DMS153 (cell line): ENCODE results near the gene AUP1.

ENCODE experiments used
- DNase-seq: peaks from one replicate; lab custom pipeline; 2025; lab: John Stamatoyannopoulos, UW

Gene AUP1

DNA sequence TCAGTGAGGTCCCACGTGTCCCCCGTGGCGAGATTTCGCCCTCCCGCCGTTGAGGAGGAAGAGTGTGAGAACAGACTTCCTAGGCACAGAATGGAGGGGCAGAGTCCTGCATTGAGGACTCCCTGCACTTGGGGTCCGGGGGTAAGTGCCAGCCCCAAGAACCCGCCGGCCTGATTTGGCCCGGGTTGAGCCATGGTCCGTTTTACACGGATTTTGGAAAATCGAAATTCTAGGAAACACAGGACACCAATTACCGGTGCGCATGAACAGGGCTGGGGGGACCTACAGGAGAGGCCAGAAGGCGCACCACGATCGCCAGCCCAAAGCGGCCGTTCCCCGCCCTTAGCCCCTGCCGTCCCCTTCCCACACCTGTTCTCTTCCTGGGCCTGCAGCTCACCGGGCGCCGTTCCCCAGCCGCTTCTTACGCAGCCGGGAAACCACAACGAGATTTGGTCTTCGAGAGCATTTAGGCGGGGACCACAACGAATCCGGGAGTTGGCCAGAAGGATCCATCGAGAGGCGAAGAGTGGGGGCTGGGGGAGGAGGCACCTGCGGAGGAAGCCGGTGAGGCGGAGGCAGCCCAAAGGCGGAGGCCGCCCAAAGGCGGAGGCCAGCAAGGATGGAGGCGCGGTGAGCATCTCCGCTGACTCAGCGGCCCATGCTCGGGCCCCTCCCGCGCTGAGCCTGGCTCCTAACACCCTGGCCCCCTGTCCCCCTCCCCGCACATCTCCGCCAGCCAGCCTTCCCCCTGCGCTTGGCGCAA lies 15.7 kb downstream of the AUP1 start:
- no peak for DNase-seq

DNA sequence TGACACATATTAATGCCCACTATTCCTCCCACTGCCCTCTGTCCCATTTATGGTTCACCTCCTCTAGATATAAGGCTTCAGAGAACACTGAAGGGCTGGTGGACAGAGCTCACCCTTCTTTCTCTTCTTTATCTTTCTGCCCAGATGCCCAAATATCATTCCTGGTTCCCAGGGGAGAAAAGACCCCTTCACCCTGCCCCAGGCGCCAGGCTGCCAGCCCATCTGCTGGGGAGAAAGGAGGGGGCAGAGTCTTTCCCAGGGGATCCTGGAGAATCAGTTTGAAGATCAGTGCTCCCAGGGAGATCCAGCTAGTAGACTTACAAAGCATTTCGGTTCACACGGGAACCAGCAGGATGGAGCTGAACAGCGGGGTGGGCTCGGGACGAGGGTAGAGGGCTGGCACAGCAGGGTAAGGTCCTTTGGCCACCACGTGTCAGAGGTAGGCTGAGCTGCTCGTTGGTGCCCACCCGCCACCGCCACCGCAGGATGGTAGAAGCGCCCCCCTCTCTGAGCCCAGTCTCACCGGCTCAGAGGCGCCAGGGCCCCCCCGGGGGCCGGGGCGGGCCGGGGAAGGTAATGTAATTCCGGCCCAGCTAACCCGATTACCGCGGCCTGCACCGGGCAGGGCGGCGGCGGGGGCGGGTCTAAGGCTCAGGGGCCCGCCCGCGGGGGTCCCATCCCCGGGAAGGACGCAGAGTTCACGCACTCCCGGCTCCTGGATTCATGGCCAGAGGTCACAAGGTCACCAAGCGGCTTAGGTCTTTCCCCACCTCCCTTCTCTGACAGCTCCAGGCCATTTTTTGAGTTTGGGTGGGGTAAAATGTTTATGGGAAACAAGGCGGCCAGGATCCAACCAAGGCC lies 16.5 kb downstream of the AUP1 start:
- DNase-seq = no peak

GRCh38 chr2:74511104-74511989 lies 18.2 kb downstream of the AUP1 start:
- DNase-seq = no peak

- DNase-seq = no peak
These were observed 19.2 kb downstream of the AUP1 start for GRCh38 chr2:74510272-74510671.

- no peak for DNase-seq
These were observed 21.5 kb downstream of the AUP1 start for GRCh38 chr2:74507926-74508520.

- DNase-seq = peak; percentile 98
These were observed 22.2 kb downstream of the AUP1 start, which contains the start of gene PCGF1 for GRCh38 chr2:74507145-74507925. Gene PCGF1 (minus strand): TSS chr2:74507695. CDS start chr2:74507668, 27 bp downstream.

DNA sequence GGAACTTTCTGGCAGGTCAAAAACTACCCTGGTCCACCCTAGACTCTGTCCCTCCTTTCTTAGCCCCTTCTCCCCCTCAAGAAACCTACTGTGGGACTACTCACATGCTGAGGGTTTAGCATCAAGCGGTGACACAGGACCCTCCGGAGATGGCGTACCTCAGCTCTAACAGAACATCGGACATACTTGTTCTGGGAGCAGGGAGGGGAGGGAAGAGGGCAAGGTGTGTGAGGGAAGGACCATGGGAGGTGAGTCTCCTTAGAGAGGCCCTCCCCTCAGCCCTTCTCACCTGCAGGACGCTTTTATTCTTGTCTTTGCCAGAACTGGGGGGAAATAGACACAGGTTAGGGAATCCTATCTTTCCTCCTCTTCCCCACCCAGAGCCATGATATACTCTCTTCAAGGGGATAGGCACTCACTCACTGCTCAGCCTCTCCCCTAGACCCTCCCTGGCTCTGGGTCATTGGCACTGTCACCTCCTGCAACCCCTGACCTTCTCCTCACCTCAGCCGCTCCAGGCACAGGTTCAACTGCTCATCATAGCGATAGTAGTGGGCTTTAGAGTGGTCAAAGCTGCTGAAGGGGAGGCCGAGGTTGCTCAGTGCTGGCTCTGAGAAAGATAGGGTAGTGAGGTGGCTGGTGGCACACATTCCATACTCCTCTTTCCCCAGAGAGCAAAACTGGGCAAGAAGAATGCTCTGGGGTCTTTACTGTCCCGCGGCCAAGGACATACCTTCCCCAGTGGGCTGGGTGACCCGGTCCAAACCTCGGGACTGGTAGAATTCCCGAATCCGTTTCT lies 23.9 kb downstream of the AUP1 start:
- no peak for DNase-seq

DNA sequence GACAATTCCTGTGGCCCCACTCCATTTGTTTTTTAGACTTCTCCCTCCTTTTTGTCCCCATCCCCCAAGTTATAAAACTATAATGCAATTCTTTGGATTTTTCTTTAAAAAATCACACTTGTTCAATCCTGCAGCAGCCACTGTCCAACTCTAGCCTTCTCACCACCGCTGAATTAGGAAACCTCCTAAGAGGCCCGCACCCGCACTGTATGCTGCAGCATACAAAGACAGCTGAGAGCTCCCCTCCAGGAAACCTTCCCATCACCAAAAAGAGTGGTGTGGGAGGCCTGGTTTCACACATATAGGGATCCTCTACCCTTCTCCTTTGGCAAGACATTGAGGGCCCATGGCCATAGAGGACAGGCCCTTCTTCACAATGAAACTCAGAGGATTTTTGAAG lies 24.9 kb downstream of the AUP1 start:
- DNase-seq = no peak

DNA sequence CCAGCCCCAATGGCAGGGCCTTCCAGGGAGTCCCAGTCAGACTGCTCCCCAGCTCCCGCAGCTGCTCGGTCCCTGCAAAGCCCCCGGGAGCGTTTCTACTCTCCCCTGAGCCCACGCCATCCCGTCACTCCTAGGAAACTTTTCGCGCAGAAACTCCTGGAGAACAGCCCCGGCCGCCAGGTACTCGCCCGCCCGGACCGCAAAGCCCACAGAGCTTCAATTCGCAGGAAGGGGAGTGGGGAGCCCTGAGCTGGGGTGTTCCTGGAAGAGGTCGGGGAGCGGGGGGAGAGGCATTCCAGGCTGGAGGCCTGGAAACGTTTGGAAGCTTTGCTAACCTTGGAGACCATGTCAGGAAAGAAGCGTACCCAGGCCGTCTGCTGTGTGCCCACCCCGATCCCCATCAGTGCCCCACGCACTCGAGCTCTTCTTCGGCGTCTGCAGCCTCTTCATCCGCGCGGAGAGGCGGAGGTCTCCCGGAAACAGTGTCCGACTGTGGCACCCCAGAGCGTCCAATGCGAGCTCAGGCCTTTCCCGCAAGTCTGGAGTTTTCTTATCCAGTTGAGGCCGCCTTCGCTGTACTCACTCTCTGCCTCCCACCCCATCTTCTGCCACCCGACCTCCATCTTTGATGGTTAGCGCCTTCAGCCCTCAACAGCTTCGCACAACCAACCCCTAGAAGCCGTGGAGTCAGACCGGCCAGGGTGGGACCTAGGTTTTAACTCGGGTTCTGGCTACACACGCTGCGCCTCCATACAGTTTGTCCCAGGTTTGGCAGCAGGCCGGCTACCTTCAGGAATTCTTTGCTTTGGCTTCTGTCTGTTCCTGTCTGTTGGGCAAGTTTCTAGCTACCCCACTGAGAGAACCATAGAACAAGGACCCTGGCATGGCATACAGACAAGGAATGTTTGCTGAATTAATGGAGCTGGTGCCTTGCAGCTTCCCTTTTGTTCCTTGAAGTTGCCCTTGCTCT lies 25.7 kb downstream of the AUP1 start:
- DNase-seq = no peak

DNA sequence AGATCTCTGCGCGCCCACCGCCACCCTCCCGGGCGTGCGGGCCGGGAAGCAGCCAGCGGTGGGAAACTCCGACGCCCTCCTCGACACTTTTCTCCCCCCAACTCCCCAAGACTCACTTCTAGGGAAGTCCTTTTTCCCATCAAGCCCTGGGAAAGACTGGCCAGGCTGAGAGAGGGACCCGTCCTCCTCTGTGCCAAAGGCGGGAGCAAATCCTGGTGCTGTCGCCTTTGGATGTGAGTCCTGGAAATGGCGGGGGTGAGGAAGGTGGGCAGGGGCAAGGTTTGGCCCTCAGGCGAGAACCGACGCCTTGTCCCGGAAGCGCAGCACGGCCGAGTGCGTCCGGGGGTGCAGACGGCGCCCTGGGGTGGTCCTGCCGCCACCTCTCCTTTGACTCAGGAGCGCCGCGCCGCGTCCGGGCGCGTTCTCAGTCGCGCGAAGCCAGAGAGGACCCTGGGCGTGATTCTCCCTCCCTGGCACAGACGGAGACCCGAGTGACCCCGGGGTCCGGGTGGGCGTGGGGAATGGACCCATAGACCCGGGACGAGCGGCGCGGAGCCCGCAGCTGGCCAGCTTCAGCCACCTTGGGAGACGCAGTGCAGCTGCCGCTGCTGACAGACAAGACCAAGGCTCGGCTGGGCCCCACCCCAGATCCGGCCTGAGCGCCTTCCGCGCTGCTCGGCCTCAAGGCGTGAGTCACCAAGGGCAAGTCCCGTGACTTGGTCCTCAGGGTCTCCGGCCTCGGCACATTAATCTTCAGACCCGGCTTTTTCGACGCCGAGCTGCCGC lies 26.6 kb downstream of the AUP1 start:
- DNase-seq = no peak

GRCh38 chr2:74502147-74502719 lies 27.3 kb downstream of the AUP1 start:
- DNase-seq = no peak

DNA sequence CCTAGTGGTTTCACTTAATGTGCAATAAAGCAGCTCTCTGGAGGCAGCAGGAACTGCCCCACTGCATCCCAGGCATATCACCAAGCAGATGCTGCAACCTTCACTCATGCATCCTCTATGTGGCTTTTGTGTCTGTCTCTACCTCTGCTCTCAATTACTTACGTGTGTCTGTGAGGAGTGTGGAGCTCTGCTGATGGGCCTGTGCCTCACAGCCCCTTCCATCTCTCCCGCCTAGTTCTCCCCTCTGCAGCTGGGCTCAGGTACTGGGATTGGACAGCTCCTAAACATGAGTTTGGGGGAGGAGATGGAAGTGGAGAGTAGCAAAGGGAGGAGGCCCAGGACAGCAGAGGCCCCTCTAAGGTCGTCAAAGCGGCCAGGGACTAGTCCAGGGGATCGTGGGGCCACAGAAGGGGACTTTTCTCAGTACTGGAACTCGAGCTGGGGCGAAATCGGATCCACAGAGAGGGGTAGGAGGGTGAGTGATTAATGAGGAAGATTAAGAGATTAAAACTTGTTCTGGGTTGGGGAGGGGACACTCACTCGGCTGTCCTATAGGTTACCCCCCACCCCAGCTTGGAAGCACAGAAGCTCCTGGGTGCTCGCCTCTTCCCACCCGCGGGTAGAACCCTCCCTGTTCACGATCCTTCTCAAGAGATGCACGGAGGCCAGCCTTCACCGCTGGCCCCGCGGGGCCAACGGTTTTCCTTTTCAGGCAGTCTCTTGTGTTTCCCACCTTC lies 28.0 kb downstream of the AUP1 start:
- no peak for DNase-seq

DNA sequence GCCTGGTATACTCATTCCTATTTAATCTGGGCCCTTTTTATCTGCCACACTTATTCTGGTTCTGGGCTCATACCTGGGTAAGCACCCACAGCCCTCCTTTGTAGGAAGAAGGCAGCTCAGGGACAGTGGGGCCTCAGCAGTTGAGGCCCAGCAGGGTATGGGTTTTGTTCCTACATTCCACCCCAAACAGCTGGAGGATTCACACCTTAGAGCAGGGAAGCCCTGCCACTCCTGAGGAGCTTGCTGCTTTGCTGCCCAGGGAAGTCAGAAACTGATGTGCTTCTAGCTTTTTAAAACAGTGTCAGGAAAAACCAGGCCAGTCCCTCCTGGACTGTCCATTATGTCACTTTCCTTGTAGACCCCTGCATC lies 28.9 kb downstream of the AUP1 start:
- no peak for DNase-seq

DNA sequence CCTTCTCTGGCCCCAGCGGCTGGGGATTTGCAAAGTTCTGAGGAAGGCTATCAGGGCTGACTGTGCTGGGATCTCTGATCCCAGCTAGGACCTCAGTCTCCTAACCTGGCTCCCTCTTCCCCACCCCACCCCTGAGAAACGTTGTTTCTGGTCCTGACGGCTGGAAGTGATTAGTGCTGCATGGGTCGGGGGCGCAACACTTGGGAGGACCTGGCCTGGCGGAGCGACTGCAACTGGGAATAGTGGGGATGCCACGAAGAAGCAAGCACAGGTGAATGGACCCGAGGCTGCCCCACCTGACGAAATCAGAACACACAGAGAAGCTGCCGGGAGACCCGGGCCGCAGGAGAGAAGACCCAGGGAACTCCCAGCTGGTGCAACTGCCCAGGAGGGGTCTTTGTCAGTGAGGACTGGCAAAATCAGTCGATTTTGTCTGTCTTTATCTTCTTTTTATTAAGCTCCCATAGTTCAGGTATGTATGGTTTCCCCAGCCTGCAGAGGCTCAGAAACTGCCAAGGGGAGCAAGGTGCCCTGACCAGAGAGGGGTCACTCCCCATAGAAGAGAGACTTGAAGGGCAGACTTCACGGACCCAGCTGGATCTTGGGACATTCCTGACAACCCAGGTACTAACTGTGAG lies 29.4 kb downstream of the AUP1 start:
- no peak for DNase-seq

DNA sequence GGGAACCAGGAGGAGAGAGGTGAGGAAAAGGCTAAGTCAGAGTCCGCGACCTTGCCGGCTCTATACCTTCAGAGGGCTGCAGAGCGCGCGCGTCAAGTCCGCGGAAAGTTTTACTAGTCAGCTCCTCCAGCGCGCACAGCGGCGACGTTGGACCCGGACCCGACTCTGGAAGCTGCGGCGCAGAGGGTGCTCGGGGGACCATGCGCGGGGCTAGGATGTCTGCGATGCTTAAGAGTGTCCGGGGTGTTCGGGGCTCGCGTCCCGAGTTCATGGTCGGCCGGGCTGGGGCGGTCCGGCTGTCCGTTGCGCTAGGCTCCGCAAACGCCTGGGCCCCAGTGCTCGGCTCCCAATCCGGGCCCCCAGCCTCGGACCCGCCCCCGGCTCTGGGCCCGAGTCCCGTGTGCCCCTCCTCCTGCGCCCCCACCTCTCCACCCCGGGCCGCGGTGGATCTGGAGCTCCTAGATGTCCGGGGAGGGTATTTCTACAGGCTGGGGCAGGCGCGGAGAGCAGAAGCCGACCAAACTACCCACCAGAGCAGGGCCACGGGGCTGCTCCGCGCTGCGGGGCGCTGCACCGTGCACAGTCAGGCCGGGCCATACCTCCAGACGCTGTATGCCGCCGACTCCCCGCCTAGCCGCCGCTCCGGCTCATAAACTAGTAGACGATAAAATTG lies 30.1 kb downstream of the AUP1 start, which contains the start of gene LBX2:
Gene LBX2, minus strand, starts transcription at position 337 of the 673 bp plus-strand sequence. Its CDS starts 66 bp downstream, at position 271.
- no peak for DNase-seq
